H1 (cell line): ENCODE data around the gene ZSCAN1. TPM values are rescaled to one million over a fixed set of nuclear protein-coding genes. Genes with fewer than 3 reads are reported as not detected.

Experiments
- CTCF ChIA-PET: fragments of 300-600 bp; sonication (Branson Sonifier 250); formaldehyde crosslinking; loops from one replicate; lab custom pipeline; 2021; ENCODE audit not compliant: partially characterized antibody; lab: Charles Lee
- POLR2A ChIA-PET: fragments of 300-600 bp; sonication (Branson Sonifier 250); formaldehyde crosslinking; loops from one replicate; lab custom pipeline; 2021; ENCODE audit warnings: inconsistent platforms; ENCODE audit not compliant: partially characterized antibody; lab: Charles Lee
- DNase-seq, 2 experiments: peaks; one replicate each; pipeline versions ENCODE4 v3.0.0 to v3.0.0-alpha.2; 2010 to 2022; ENCODE audit warnings: low spot score in 2 of 2, low read depth in 1 of 2, mixed read lengths in 1 of 2
- FAIRE-seq: peaks from 2 replicates; lab custom pipeline; 2011; peaks lifted over from hg19 to GRCh38; lab: Jason Lieb, UNC
- H2AFZ ChIP-seq: 2 replicates; pipeline ENCODE4 v1.8.1; 2012; ENCODE audit warnings: low read length, inconsistent platforms
- H2AK5ac ChIP-seq: 2 replicates; pipeline ENCODE4 v1.6.1; 2013; ENCODE audit warnings: low read depth, low read length
- H2BK120ac ChIP-seq: replicated peaks from 2 replicates; pipeline ENCODE3; 2013; ENCODE audit warnings: low read depth, low read length, inconsistent platforms
- H2BK12ac ChIP-seq: 2 replicates; pipeline ENCODE4 v1.6.1; 2013; ENCODE audit warnings: low read depth, low read length
- H2BK15ac ChIP-seq: 2 replicates; pipeline ENCODE4 v1.6.1; 2013; ENCODE audit warnings: low read length
- H2BK20ac ChIP-seq: 2 replicates; pipeline ENCODE4 v1.6.1; 2013; ENCODE audit warnings: low read length
- H2BK5ac ChIP-seq: 2 replicates; pipeline ENCODE4 v1.6.1; 2013; ENCODE audit warnings: low read depth, low read length
- H3K14ac ChIP-seq: 2 replicates; pipeline ENCODE4 v1.6.1; 2013; ENCODE audit warnings: inconsistent platforms; ENCODE audit not compliant: insufficient read length
- H3K18ac ChIP-seq: 2 replicates; pipeline ENCODE4 v1.6.1; 2013; ENCODE audit warnings: low read length; ENCODE audit errors: extremely low read depth
- H3K23ac ChIP-seq: 2 replicates; pipeline ENCODE4 v1.6.1; 2013; ENCODE audit warnings: inconsistent platforms; ENCODE audit not compliant: insufficient read length
- H3K23me2 ChIP-seq: 2 replicates; pipeline ENCODE4 v1.6.1; 2013; ENCODE audit warnings: low read depth, low read length
- H3K27ac ChIP-seq: 2 replicates; pipeline ENCODE4 v1.6.1; 2011; ENCODE audit warnings: low read depth, low read length, inconsistent platforms
- H3K27me3 ChIP-seq, 4 experiments: replicated peaks in 1 of 4; 1 replicate in 1 of 4; 2 replicates in 3 of 4; pipeline versions ENCODE4 v1.6.1 to v1.8.1; 2011 to 2013; ENCODE audit warnings: low read length in 3 of 4, mild to moderate bottlenecking in 3 of 4, inconsistent platforms in 2 of 4, mixed read lengths in 2 of 4, moderate library complexity in 1 of 4; ENCODE audit not compliant: control insufficient read depth in 3 of 4, insufficient read depth in 3 of 4; ENCODE audit errors: extremely low read depth in 1 of 4
- H3K36me3 ChIP-seq, 4 experiments: 2 replicates each; pipeline versions ENCODE4 v1.6.1 to v1.8.1; 2011 to 2013; ENCODE audit warnings: mild to moderate bottlenecking in 4 of 4, low read length in 3 of 4, moderate library complexity in 2 of 4, control low read depth in 1 of 4, inconsistent platforms in 1 of 4; ENCODE audit not compliant: insufficient read depth in 4 of 4, control insufficient read depth in 2 of 4
- H3K4ac ChIP-seq: replicated peaks from 2 replicates; pipeline ENCODE3; 2013; ENCODE audit warnings: low read length, low read depth, mixed read lengths, inconsistent platforms; ENCODE audit not compliant: insufficient read length
- H3K4me1 ChIP-seq, 4 experiments: replicated peaks in 1 of 4; 1 replicate in 1 of 4; 2 replicates in 3 of 4; pipeline versions ENCODE4 v1.6.1 to v1.8.1; 2011 to 2013; ENCODE audit warnings: low read length in 3 of 4, inconsistent platforms in 2 of 4, mixed read lengths in 1 of 4; ENCODE audit not compliant: insufficient read depth in 4 of 4, control insufficient read depth in 3 of 4
- H3K4me2 ChIP-seq, 2 experiments: 2 replicates each; pipeline versions ENCODE4 v1.6.1 to v1.8.1; 2011 to 2013; ENCODE audit warnings: low read depth in 2 of 2, low read length in 2 of 2, control low read depth in 1 of 2, inconsistent platforms in 1 of 2, mild to moderate bottlenecking in 1 of 2; ENCODE audit not compliant: insufficient read depth in 1 of 2
- H3K4me3 ChIP-seq, 4 experiments: fragments of 200-600, 300-600 bp in 1 of 4; sonication (generic), shearing (Covaris generic), sonication (Bioruptor Twin) in 1 of 4; 2 replicates each; pipeline versions ENCODE4 v1.5.1 to v1.8.1; 2011 to 2016; ENCODE audit warnings: low read length in 4 of 4, low read depth in 3 of 4, control low read depth in 2 of 4, inconsistent platforms in 2 of 4, mild to moderate bottlenecking in 2 of 4, mixed read lengths in 1 of 4, moderate library complexity in 1 of 4; ENCODE audit not compliant: insufficient read depth in 2 of 4; ENCODE audit errors: extremely low read depth in 1 of 4
- H3K56ac ChIP-seq: replicated peaks from 2 replicates; pipeline ENCODE3; 2013; ENCODE audit warnings: low read depth, mild to moderate bottlenecking, mixed read lengths, low read length, inconsistent platforms; ENCODE audit not compliant: insufficient read length
- H3K79me1 ChIP-seq: 2 replicates; pipeline ENCODE4 v1.6.1; 2013; ENCODE audit warnings: low read depth, low read length, control low read depth
- H3K79me2 ChIP-seq, 2 experiments: 2 replicates each; pipeline versions ENCODE4 v1.6.1 to v1.8.1; 2012 to 2013; ENCODE audit warnings: low read length in 2 of 2, mild to moderate bottlenecking in 2 of 2, inconsistent platforms in 1 of 2; ENCODE audit not compliant: insufficient read depth in 2 of 2, control insufficient read depth in 1 of 2
- H3K9ac ChIP-seq, 4 experiments: replicated peaks in 1 of 4; 1 replicate in 1 of 4; 2 replicates in 3 of 4; pipeline versions ENCODE4 v1.6.1 to v1.8.1; 2011 to 2013; ENCODE audit warnings: low read depth in 3 of 4, low read length in 3 of 4, control low read depth in 2 of 4, mild to moderate bottlenecking in 2 of 4, moderate library complexity in 2 of 4, inconsistent platforms in 1 of 4; ENCODE audit errors: extremely low read depth in 1 of 4
- H3K9me3 ChIP-seq, 2 experiments: 2 replicates each; pipeline versions ENCODE4 v1.6.1 to v1.8.1; 2012 to 2013; ENCODE audit warnings: mild to moderate bottlenecking in 2 of 2, moderate library complexity in 2 of 2, control low read depth in 1 of 2, inconsistent platforms in 1 of 2, low read depth in 1 of 2, low read length in 1 of 2, mixed read lengths in 1 of 2; ENCODE audit not compliant: insufficient read depth in 2 of 2
- H4K20me1 ChIP-seq, 2 experiments: replicated peaks in 1 of 2; 2 replicates each; pipeline versions ENCODE3 to v1.8.1; 2011 to 2013; ENCODE audit warnings: inconsistent platforms in 2 of 2, low read length in 2 of 2, mild to moderate bottlenecking in 1 of 2; ENCODE audit not compliant: insufficient read depth in 2 of 2, control insufficient read depth in 1 of 2
- H4K5ac ChIP-seq: 2 replicates; pipeline ENCODE4 v1.6.1; 2013; ENCODE audit warnings: low read length, low read depth, mixed read lengths, inconsistent platforms; ENCODE audit not compliant: insufficient read length
- H4K8ac ChIP-seq: 2 replicates; pipeline ENCODE4 v1.8.0; 2013; ENCODE audit warnings: mild to moderate bottlenecking, moderate library complexity, low read length, inconsistent platforms; ENCODE audit not compliant: insufficient read depth; ENCODE audit errors: extremely low read depth
- H4K91ac ChIP-seq: replicated peaks from 2 replicates; pipeline ENCODE3; 2013; ENCODE audit warnings: low read length, mixed read lengths, inconsistent platforms; ENCODE audit not compliant: insufficient read length
- CTBP2 ChIP-seq: IDR thresholded peaks from 2 replicates; pipeline ENCODE4 v1.7.0; 2011; ENCODE audit warnings: borderline replicate concordance, mild to moderate bottlenecking, moderate library complexity, mixed read lengths, low read length; ENCODE audit not compliant: insufficient read depth, insufficient read length
- E2F6 ChIP-seq: IDR thresholded peaks from 2 replicates; pipeline ENCODE4 v1.6.1; 2012; ENCODE audit warnings: inconsistent platforms
- EZH2 ChIP-seq: fragments of 200-600 bp; sonication (generic); IDR thresholded peaks from 2 replicates; pipeline ENCODE4 v1.7.1; 2012; ENCODE audit warnings: low read depth, mild to moderate bottlenecking, moderate library complexity, low read length, inconsistent platforms; ENCODE audit not compliant: severe bottlenecking
- KDM4A ChIP-seq: IDR thresholded peaks from one replicate; pipeline ENCODE4 v1.7.1; 2012; ENCODE audit warnings: low read depth, mild to moderate bottlenecking, moderate library complexity, low read length, inconsistent platforms; ENCODE audit not compliant: severe bottlenecking
- SRF ChIP-seq: IDR thresholded peaks from 2 replicates; pipeline ENCODE4 v1.6.1; 2011; ENCODE audit warnings: mild to moderate bottlenecking, low read depth, low read length, moderate library complexity
- WGBS, 2 experiments: shearing (Covaris generic) in 1 of 2; methylation state at CpG; one replicate each; pipeline versions ENCODE4 v1.1.6 to v1.1.7; 2013 to 2015; ENCODE audit warnings: low lambda C conversion rate in 2 of 2, mixed read lengths in 2 of 2, inconsistent platforms in 1 of 2, low coverage in 1 of 2, missing lambda C conversion rate in 1 of 2; ENCODE audit not compliant: insufficient replicate concordance in 2 of 2, insufficient coverage in 1 of 2, insufficient read length in 1 of 2; ENCODE audit errors: extremely low coverage in 1 of 2, missing lambda C conversion rate in 1 of 2; 5-methylcytosine and 5-hydroxymethylcytosine counted together
- polyA plus RNA-seq, 7 experiments: library from polyadenylated mRNA; depleted of rRNA in 3 of 7; stranded (reverse) in 5 of 7; unstranded in 2 of 7; fragments of >200 nt in 5 of 7; fragments of 200-250 nt in 2 of 7; gene quantifications; 1 replicate in 5 of 7; 2 replicates in 1 of 7; 4 replicates in 1 of 7; pipeline versions ENCODE4 v1.2.1 to v1.2.3, GENCODE V29; 2011 to 2013; ENCODE audit warnings: missing spikeins in 2 of 7, mixed read lengths in 2 of 7
- total RNA-seq: library from RNA; stranded (reverse); fragmentation: NEBNext Ultra II Directional; extraction: Animal tissue kit (Norgen Biotek cat#: 25700); gene quantifications from 2 replicates; pipeline ENCODE4 v1.2.1, GENCODE V29; 2021

Gene ZSCAN1
- total and polyA plus RNA-seq, 2 of the 8 experiments (the other 6 are each of a cell fraction or from before 2014, with no cell fraction given) = 1.2 to 4.3 TPM

DNA sequence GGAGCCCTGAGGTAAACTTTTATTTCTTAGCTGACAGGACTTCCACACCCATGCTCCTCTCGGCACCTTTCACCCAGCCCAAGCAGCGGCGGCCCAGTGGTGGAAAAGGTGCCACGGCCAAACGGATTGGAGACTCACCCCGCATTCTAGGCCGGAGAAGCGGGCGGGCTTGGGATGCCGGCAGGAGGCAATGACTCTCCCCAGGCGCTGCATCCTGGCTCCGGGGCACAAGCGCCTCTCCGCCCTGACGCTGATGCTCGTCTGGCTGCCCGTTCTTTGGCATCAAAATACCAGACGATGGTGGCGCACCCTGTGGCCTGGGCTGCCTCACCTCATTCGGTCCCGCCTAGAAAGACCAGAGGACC is 24.5 kb upstream of the ZSCAN1 start:
- Histone ChIP-seq H4K8ac (no peak overlapping the region), H2BK120ac (no peak overlapping the region), H2BK5ac (no peak overlapping the region), H4K20me1 (peaks cover 0 to under 1% of the 10 kb centered on the region in 2 experiments), H2AK5ac (no peak overlapping the region), H3K23ac (no peak overlapping the region), H3K56ac (no peak overlapping the region), H3K9ac (no peak overlapping the region), H2BK15ac (no peak overlapping the region), H3K14ac (no peak overlapping the region), H4K91ac (no peak overlapping the region), H2BK12ac (no peak overlapping the region), H3K79me1 (no peaks in the 10 kb centered on the region), H3K9me3 (peaks cover 37 to 53% of the 10 kb centered on the region in 2 experiments), H3K79me2 (peaks cover 0 to 4% of the 10 kb centered on the region in 2 experiments; a peak in 1 of 4 replicates), H3K4me1 (peaks cover 0 to 3% (median 0%) of the 10 kb centered on the region in 4 experiments; a peak in 1 of 7 replicates), H3K4me3 (peak overlapping the region in 1 of 4 experiments; percentile 12; a peak in 1 of 8 replicates), H3K27ac (no peak overlapping the region), H3K4me2 (peak overlapping the region in 1 of 2 experiments; percentile 31; a peak in 2 of 4 replicates), H3K4ac (no peak overlapping the region), H2BK20ac (no peak overlapping the region), H3K23me2 (no peaks in the 10 kb centered on the region; the same call in 1 of the 2 replicates), H4K5ac (no peak overlapping the region), H3K18ac (no peak overlapping the region), H2AFZ (no peak overlapping the region), H3K36me3 (peaks cover 12 to 47% (median 21%) of the 10 kb centered on the region in 4 experiments), H3K27me3 (no peaks in the 10 kb centered on the region; a peak in 1 of 7 replicates)
- TF ChIP-seq E2F6 (peak; percentile 14; the same call in 1 of the 2 replicates), KDM4A (no peak), EZH2 (no peak), SRF (no peak), CTBP2 (no peak)
- ChIA-PET POLR2A (interaction anchor here (1.0 to 1.5 kb wide), 3 partner anchors 10 to 89 kb away, joined by 3 to 4 read pairs (median 3); partner anchors contain the start of gene ZSCAN18), CTCF (no interaction called here)
- no peak for FAIRE-seq
- WGBS, 2 experiments = 92% methylated on average over 21 of the region's 21 CpGs; no CpG with 5 or more reads in 1 of the 2 experiments
- DNase-seq = no peak
